Measurements from ENCODE around the gene CEND1.

The CEND1 gene

GRCh38 chr11:777288-778255 is 12.3 kb downstream of the CEND1 start, which contains the start of gene GATD1:
TSS of gene GATD1 (minus strand) at chr11:777487. CDS start at chr11:777462, 25 bp downstream.
- DNase-seq: peak; percentile 92 to 93

DNA sequence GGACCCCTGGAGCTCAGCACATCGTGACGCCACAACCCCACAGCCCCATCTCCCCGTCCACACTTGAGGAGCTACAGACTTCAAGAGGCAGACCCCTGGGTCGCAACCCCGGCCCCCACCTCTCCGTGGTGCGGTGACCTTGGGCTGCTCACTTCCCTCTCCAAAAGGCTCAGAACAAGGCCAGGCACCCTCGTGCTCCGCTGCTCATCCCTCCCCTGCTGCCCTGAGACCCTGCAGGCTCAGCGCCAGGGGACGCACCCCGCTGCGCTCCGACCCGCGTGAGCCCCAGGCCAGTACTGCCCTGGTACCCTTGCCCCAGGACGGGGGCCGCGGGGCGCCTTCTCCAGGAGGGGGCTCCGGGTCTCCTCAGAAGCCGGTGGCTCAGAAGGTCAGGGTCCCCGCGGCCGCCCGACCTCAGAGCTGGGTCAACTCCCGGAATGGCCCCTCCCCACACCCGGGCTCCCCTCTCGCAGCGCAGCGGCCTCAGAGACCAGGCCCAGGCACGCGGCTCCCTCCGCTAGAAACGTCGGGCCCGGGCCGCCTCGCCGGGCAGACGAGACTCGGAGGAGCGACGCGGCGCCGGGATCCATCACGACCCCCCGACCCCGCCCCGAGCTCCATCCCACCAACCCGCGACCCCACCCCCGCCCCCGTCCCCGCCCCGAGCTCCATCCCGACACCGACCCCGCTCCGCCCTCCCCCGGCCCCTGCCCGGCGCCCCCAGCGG is 13.2 kb downstream of the CEND1 start:
- peak in 1 of 2 donors; percentile 39 for DNase-seq

GRCh38 chr11:776263-776560 is 13.7 kb downstream of the CEND1 start:
- no peak for DNase-seq

- no peak for DNase-seq
These were observed 14.9 kb downstream of the CEND1 start for GRCh38 chr11:774873-775592.

DNA sequence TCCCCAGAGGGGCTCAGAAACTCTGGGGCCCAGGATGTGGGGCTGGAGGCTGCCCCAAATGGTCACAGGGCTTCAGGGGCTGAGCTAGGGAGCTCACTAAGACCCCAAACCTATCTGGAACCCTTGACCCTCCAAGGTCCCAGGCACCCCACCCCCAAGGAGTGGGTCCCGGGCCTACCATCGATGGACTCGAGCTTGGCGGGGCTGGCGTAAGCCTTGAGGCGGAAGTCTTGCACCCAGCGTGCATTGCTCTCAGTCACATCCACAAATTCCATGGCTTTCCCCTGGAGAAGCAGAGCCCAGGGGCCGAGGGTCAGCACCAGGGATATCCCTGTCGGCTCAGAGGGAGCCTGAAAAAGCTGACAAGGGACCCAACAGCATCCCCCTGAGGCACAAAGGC is 16.1 kb downstream of the CEND1 start:
- DNase-seq: no peak

GRCh38 chr11:773425-773824 is 16.5 kb downstream of the CEND1 start:
- no peak for DNase-seq

DNA sequence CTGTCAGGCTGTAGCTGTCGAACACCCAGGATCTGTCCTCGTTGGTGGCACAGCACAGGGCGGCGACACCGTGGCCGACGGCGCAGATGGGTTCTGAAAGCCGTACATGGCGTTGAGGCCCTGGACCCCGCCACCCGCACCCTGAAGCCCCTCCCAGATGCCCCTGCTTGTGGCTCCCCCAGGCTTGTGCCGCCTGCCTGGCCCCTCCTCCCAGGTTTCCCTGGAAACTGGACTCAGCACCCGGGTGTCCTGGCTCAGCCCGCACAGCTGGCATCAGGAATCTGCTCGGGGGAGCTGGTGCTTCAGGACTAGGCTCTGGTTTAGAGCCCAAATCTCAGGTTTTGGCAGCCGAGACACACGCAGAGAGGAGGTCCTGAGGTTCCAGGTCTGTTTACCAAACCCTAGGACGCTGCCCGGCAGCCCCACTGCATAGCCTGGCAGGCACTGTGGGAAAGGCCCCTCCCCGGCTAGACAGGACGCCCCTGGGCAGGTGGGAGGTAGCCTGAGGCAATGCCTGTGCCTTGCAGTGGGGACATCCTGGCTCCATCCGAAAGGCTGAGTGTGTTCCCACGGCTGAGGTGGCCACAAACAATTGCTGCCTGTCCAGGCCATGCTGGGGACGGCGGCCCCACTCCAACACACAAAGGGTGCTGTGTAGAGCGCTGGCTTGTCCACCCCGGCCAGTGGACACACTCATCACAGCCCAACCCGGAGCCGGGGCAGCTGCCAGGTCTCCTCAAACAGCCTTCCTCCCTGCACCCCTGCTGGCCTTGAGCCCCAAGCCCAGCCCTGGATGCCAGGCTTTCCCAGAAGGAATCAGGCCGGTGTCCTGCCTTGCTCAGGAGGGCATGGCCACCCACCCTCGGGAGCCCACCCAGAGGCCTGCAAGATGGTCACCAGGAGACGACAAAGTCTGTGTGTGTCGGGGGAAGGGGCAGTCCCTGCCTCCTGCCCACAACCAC is 17.2 kb downstream of the CEND1 start:
- no peak for DNase-seq

GRCh38 chr11:771617-772204 is 18.2 kb downstream of the CEND1 start:
- DNase-seq: no peak

DNA sequence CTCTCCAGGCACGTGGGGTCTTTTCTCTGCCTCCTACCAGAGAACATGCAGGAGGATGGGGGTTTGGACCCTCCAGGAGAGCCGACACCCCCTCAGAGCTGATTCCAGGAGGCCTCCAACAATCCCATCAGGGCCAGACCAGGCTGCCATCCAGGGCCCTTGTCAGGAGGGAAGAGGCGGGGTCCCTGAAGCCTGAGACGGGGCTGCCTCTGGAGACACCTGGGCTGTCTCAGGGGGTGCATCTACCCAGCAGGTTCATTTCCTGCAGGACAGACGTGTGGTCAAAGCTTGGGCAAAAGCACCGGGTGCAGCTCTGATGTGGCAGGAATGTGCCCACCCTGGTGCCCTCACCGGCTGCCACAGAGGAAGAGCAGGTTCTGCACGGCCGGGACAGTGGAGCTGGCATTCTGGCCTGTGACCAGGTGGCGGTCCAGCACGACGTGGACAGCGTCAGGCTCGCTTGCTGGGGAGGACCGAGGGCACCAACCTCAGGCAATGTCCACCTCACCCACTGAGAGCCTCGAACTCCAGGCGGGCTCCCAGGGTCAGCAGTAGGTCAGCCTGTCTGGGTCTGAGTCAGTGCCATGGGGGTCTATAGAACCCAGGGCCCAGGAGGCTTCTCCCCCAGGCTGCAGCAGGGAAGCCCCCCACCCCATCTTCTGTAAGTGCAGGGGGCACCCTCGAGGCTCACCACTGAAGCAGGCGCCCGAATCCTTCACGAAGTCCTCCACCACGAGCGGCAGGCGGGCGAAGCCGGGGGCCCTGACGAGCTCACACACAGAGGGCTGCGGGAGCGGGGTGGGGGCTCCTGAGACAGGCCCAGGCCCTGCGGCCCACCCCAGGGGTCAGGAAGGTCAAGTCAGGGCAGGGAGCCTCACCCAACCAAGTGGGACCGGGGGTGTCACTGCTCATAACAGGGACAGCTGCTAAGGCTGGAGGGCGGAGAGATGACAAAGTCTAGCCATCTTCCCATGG is 19.0 kb downstream of the CEND1 start:
- DNase-seq: no peak

- DNase-seq: no peak
These were observed 19.8 kb downstream of the CEND1 start for GRCh38 chr11:769887-770641.

GRCh38 chr11:767238-767637 is 22.7 kb downstream of the CEND1 start:
- DNase-seq: no peak

- no peak for DNase-seq
These were observed 23.0 kb downstream of the CEND1 start for GRCh38 chr11:766936-767210.

DNA sequence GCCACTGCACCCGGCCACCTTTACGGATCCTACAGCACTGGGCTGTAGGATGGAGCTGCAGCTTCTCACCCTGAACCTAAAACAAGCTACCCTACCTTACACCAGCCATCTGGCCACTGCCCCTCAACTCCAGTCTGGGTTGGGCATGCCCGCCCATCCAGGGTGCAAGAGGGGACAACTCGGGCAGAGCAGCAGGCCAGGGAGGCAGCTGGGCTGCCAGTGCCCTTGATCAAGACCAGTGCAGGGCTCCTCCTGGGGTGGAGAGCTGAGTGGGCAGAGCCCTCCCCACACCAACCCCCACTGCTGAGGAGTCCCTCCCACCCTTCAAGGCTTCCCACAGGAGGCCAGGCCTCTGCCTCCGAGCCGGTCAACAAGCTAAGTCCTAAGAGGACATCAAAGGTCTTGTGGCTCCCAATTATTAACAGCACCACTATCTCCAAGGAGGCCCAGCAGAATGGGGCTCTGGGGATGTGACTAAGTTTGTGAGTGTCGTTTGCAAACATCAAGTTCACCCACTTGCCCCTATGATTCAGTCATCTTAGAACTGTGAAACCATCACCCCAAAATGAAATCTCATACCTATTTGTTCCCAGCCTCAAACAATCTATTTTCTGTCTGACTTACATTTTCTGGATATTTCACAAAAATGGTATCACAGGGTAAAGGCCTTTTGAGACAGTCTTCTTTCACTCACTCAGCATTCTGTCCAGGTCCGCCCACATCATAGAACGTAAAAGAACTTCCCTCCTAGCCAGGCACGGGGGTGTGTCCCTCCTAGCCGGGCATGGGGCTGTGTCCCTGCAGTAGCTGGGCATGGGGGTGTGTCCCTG is 23.6 kb downstream of the CEND1 start:
- DNase-seq: no peak

- no peak for DNase-seq
These were observed 24.1 kb downstream of the CEND1 start for GRCh38 chr11:765802-766091.

DNA sequence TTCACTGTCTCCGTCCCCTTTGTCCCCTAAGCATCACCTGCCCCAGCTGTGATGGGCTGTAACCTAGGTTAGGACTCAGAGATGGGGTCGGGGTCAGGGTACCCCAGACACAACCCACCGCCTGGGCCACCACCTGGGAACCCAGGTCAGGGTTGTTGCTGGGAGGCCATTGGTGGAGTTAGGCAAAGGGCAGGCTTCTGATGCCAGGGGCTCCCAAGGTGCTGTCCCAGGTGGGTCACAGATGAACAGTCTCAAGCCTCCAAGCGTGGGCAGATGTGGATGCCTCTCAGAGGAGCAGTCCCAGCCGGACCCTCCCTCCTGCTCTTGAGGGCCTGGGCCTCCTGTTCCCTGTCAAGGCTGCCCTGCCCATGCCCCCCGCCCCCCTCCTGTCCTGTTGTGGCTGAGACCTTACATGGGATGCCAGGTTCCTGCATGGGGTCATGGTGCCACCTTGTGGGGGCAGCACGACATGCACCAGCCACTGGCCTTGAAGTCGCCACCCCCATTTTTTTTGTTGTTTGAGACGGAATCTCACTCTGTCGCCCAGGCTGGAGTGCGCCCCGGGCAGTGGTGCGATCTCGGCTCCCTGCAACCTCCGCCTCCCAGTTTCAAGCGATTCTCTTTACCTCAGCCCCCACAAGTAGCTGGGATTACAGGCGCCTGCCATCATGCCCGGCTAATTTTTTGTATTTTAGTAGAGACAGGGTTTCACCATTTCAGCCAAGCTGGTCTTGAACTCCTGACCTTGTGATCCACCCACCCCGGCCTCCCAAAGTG is 24.7 kb downstream of the CEND1 start:
- peak; percentile 45 to 60 for DNase-seq

GRCh38 chr11:764322-765024 is 25.4 kb downstream of the CEND1 start:
- no peak for DNase-seq

DNA sequence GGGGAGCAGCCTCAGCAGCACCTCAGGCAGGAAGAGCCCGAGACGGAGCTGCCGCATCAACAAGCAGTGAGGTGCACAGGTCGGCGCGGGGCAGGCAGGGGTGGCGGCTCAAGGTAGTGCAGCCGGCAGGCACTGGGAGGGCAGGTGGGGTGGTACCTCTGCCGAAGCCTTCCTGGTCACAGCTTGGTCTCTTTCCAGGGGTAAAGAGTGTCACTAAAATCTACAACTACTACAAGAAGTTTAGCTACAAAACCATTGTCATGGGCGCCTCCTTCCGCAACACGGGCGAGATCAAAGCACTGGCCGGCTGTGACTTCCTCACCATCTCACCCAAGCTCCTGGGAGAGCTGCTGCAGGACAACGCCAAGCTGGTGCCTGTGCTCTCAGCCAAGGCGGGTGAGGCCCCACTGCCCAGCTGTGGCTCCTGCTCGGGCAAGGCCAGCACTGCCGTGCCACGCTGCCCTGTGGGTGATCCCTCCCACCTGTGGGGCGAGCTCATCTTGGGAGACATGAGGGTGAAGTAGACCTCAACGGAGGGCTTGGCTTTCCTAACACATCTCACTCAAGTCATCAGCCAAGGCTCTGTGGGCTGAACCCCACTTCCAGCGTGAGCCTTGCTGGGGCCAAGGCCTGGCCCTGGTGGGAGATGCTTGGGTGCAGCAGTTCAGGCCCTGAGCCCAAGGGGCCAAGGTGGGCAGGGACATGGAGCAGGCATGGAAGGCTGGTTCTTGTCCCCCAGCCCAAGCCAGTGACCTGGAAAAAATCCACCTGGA is 26.2 kb downstream of the CEND1 start:
- no peak for DNase-seq
